Measurements from ENCODE around the gene CTSA. TPM values are rescaled to one million over a fixed set of nuclear protein-coding genes. Genes with fewer than 3 reads are reported as not detected.
A peak's percentile ranks its signal among the peaks of the same experiment; 100 is the strongest.

Gene CTSA
- total and polyA plus RNA-seq, 9 of the 15 experiments (the other 6 are each of a cell fraction or from before 2014, with no cell fraction given): 8.8 to 61.7 (median 28.3) TPM

DNA sequence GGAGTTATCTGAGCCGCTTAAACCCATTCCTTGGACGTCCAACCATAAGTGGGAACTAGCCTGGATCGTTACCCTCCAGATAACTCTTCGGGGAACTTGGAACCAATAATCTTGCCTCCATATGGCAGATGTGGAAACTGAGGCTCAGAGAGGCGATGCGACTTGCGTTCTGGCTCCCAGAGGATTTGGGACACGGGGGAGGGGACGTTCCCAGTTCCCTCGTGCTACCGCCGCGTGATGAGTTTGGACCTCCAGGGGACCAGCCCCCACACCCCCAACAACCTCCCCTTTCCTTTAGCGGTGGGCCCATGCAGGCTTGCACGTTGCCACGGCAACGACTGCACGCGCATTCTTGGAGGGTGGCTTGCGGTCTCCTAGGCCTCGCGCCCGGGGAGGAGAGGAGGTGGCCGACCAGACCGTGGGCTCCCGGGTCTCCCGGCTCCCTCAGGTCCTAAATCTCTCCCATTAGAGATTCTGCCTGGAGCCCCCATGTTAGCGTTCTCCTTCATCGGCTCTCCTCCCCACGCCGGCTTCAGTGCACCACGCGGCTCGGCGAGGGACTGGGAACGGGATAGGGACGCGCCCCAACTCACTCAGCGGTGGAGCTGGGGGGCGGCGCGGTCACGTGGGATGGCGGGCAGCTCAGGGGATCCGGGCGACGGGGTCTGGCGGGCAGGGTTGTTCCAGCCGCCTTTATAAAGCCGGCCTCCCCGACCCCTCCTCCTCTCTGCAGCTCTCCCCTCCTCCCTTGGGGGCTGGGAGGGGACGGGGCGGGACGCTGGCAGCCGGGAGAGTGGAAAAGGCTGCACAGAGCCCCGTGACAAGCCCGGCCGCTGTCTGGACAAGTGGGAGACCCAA, 20.6 kb downstream of the CTSA start, which contains the start of gene PLTP (continued):
- TF ChIP-seq POLR2H (tag; IDR thresholded peaks at IDR 0.05; ENCODE audit: low read depth): no peak
- no peak for TF ChIP-seq ZNF785 (CRISPR knock-in tag; IDR thresholded peaks at IDR 0.05)
- TF ChIP-seq HMGN3 (IDR thresholded peaks at IDR 0.05; ENCODE audit: borderline replicate concordance, extremely low read depth, insufficient read length, low read depth, low read length): peak; percentile 2
- no peak for TF ChIP-seq DMBX1 (CRISPR knock-in tag; IDR thresholded peaks at IDR 0.05; ENCODE audit: borderline replicate concordance)
- TF ChIP-seq, protein P1, sequence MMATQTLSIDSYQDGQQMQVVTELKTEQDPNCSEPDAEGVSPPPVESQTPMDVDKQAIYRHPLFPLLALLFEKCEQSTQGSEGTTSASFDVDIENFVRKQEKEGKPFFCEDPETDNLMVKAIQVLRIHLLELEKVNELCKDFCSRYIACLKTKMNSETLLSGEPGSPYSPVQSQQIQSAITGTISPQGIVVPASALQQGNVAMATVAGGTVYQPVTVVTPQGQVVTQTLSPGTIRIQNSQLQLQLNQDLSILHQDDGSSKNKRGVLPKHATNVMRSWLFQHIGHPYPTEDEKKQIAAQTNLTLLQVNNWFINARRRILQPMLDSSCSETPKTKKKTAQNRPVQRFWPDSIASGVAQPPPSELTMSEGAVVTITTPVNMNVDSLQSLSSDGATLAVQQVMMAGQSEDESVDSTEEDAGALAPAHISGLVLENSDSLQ (IDR thresholded peaks at IDR 0.05): no peak
- no peak for TF ChIP-seq TAF9B (IDR thresholded peaks at IDR 0.05; ENCODE audit: partially characterized antibody)
- no peak for TF ChIP-seq CBFA2T3 (IDR thresholded peaks at IDR 0.05)
- TF ChIP-seq, protein P2, sequence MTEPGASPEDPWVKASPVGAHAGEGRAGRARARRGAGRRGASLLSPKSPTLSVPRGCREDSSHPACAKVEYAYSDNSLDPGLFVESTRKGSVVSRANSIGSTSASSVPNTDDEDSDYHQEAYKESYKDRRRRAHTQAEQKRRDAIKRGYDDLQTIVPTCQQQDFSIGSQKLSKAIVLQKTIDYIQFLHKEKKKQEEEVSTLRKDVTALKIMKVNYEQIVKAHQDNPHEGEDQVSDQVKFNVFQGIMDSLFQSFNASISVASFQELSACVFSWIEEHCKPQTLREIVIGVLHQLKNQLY (CRISPR knock-in tag; conservative IDR thresholded peaks at IDR 0.05): no peak
- no peak for TF ChIP-seq PRPF4 (IDR thresholded peaks at IDR 0.05; ENCODE audit: insufficient read depth, low read depth, low read length, poor library complexity, severe bottlenecking)
- TF ChIP-seq, protein P3, sequence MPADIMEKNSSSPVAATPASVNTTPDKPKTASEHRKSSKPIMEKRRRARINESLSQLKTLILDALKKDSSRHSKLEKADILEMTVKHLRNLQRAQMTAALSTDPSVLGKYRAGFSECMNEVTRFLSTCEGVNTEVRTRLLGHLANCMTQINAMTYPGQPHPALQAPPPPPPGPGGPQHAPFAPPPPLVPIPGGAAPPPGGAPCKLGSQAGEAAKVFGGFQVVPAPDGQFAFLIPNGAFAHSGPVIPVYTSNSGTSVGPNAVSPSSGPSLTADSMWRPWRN (IDR thresholded peaks at IDR 0.05; ENCODE audit: low read depth): no peak
- TF ChIP-seq U2AF2 (optimal IDR thresholded peaks at IDR 0.05; ENCODE audit: low read depth, low read length): no peak
- TF ChIP-seq POLR2G (IDR thresholded peaks at IDR 0.05; ENCODE audit: low read depth, low read length): peak; percentile 76
- TF ChIP-seq, protein P4, sequence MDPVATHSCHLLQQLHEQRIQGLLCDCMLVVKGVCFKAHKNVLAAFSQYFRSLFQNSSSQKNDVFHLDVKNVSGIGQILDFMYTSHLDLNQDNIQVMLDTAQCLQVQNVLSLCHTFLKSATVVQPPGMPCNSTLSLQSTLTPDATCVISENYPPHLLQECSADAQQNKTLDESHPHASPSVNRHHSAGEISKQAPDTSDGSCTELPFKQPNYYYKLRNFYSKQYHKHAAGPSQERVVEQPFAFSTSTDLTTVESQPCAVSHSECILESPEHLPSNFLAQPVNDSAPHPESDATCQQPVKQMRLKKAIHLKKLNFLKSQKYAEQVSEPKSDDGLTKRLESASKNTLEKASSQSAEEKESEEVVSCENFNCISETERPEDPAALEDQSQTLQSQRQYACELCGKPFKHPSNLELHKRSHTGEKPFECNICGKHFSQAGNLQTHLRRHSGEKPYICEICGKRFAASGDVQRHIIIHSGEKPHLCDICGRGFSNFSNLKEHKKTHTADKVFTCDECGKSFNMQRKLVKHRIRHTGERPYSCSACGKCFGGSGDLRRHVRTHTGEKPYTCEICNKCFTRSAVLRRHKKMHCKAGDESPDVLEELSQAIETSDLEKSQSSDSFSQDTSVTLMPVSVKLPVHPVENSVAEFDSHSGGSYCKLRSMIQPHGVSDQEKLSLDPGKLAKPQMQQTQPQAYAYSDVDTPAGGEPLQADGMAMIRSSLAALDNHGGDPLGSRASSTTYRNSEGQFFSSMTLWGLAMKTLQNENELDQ (CRISPR knock-in tag; IDR thresholded peaks at IDR 0.05; ENCODE audit: borderline replicate concordance): no peak
- no peak for TF ChIP-seq NCOA4 (IDR thresholded peaks at IDR 0.05; ENCODE audit: partially characterized antibody)
- TF ChIP-seq KLF16 (IDR thresholded peaks at IDR 0.05): no peak
- TF ChIP-seq ZNF316 (IDR thresholded peaks at IDR 0.05): no peak
- TF ChIP-seq, protein P5, sequence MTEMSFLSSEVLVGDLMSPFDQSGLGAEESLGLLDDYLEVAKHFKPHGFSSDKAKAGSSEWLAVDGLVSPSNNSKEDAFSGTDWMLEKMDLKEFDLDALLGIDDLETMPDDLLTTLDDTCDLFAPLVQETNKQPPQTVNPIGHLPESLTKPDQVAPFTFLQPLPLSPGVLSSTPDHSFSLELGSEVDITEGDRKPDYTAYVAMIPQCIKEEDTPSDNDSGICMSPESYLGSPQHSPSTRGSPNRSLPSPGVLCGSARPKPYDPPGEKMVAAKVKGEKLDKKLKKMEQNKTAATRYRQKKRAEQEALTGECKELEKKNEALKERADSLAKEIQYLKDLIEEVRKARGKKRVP (CRISPR knock-in tag; IDR thresholded peaks at IDR 0.05): no peak
- TF ChIP-seq CC2D1A (IDR thresholded peaks at IDR 0.05): no peak
- TF ChIP-seq PTRF (tag; IDR thresholded peaks at IDR 0.05): no peak
- peak; percentile 7 for TF ChIP-seq TAF1 (IDR thresholded peaks at IDR 0.05; ENCODE audit: control insufficient read depth, extremely low read depth, insufficient read depth, low read length, severe bottlenecking)

Data from K562 (cell line).